COLO829 (cell line): ENCODE results near the gene TSPAN18.

Experiments
- DNase-seq: peaks from one replicate; pipeline ENCODE4 v3.0.0; 2012; ENCODE audit warnings: low spot score

TSPAN18 gene

GRCh38 chr11:44823006-44823405 lies 96.2 kb downstream of the TSPAN18 start:
- DNase-seq: no peak

- no peak for DNase-seq
These were observed 97.1 kb downstream of the TSPAN18 start for GRCh38 chr11:44823868-44824267.

- DNase-seq: no peak
These were observed 97.5 kb downstream of the TSPAN18 start for GRCh38 chr11:44824300-44824704.

- DNase-seq: no peak
These were observed 98.5 kb downstream of the TSPAN18 start for GRCh38 chr11:44825058-44825785.

- DNase-seq: no peak
These were observed 100.3 kb downstream of the TSPAN18 start for GRCh38 chr11:44826922-44827643.

DNA sequence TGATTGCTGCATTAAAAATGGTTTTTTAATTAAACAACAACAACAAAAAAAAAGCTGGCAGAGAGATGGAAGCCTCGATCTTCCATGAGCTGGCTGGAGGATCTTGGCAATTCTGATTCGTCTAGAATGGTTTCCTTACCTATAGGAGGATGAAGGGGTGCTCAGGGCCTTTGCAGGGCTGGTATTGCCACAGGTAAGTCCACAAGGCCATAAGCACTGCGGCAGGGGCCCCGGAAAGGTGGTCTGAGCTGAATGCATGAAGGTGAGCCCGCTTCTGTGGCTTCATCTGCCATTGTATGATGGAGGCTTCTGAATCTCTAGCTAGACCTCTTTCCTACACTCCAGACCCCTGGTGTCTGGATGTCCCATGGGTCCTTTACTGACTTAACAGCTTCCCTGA lies 101.5 kb downstream of the TSPAN18 start:
- no peak for DNase-seq

DNA sequence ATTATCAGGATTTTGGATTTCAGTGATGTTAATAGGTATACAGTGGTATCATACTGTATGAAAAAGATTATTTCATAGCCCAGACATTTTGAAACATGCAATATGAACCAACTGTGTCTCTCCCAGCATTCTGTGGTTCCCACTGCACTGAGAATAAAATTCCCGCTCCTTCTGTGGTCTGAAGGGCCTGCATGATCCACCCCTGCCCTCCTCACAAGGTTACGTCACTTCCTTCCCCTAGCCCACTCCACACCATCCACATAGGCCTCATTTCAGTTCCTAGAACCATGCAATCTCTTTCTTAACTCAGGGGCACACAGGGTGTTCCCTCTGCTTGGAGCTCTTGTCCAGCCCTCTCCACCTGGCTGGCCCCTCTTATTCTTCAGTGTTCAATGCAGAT lies 103.1 kb downstream of the TSPAN18 start:
- no peak for DNase-seq

GRCh38 chr11:44831605-44832394 lies 105.0 kb downstream of the TSPAN18 start:
- no peak for DNase-seq

GRCh38 chr11:44832452-44832851 lies 105.7 kb downstream of the TSPAN18 start:
- no peak for DNase-seq

DNA sequence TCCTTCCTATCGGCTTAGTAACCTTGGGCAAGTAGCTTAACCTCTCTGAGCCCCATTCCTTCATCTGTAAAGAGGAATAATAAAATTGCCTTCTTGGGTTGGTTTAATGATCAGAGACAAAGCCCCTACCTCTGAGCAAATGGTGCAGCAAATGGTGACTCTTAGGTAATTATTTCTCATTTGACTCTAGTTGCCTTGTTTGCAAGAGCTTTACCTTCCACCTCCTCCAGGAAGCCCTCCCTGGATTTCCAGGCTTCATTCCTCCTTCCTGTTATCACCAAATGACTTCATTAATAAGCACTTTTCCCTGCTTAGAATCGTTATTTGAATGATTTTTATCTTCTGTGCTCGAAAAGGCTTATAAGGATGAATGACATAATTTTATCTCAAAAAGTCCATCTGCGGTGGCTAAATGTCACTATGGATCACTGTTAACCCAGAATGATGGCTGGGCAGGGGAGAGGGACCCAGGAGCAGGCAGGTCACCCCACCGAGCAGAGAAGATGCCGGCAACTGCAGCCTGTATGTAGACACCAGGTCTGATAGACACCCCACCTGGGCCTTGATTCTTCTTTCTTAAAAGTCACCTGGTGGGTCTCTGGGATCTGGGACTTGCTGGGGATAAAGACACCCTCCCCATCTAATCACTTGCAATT lies 106.6 kb downstream of the TSPAN18 start:
- no peak for DNase-seq

DNA sequence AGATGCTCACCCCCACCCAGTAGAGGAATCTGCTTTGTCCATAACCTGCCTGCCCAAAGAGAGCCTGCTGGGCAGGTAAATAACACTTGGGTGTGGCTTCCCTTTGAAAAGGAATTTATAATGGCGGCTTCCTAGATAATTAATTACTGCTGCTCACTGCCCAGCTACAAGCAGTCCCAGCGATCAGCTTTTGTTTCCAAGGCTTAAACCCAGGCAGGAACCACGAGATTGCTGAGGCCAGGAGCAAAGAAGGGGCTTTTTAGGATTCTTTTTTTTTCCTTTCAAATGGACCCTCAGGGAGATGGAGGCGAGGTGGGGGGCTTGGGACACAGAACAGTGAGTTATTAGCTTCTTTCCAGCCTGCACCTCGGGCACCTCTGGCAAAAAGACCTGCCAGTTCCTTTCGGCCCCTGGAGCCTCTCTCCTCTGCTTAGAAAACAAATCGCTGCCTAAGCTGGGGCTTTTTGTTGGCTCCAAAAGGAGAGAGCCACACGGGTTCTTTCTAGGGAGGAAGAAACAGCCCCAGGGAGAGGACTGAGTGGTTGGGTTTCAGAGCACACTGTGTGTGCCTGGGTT lies 107.2 kb downstream of the TSPAN18 start:
- no peak for DNase-seq

DNA sequence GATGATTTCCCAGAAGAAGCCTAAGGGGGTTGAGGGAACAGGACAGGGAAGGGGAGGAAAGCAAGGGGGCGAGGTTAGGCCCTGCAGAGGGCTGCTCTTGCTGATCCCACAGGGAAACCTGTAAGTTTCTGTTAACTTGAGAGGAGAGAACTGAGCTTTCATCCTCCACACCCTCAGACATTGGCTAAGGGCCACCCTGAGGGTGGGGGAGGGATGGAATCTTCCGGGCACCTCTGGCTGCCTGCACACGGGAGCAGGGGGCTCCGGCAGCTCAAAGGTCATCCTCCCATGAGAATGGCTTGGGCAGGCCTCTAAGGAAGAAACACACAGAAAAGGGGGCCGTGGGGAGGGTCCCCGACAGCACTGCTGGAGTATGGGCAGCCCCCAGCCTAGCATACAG lies 108.1 kb downstream of the TSPAN18 start:
- no peak for DNase-seq

- no peak for DNase-seq
These were observed 108.5 kb downstream of the TSPAN18 start for GRCh38 chr11:44835296-44835695.

GRCh38 chr11:44835938-44836337 lies 109.2 kb downstream of the TSPAN18 start:
- no peak for DNase-seq

DNA sequence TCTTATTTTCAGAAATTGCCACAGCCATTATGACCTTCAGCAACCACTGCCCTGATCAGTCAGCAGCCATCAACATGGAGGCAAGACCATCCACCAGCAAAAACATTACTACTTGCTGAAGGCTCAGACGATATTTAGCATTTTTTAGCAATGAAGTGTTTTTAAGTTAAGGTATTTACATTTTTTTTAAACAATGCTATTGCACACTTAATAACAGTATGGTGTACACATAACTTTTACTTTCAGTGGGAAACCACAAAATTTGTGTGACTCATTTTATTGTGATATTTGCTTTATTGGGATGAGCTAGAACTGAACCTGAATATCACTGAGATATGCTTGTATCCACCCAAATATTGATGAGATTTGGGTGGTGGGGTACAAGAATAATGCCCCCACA lies 110.9 kb downstream of the TSPAN18 start:
- no peak for DNase-seq

GRCh38 chr11:44839458-44840084 lies 112.8 kb downstream of the TSPAN18 start:
- DNase-seq: no peak

DNA sequence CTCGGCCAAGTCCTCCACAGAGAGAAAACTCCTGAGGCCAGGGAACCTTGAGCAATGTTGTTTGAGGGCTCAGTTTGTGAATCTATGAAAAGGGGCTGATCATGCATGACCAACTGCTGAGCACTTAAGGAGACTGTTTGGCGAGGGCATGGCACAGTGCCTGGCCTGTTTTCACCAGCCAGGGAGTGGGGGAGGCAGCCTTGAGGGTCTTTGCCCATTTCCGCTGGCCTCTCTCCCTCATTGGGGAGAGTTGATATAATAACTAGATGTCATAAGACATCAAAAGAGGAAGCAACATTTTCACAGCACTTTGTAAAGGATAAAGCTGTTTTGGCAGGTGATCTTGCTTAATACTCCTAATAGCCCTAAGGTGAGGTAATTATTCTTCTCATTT lies 113.3 kb downstream of the TSPAN18 start:
- DNase-seq: no peak

DNA sequence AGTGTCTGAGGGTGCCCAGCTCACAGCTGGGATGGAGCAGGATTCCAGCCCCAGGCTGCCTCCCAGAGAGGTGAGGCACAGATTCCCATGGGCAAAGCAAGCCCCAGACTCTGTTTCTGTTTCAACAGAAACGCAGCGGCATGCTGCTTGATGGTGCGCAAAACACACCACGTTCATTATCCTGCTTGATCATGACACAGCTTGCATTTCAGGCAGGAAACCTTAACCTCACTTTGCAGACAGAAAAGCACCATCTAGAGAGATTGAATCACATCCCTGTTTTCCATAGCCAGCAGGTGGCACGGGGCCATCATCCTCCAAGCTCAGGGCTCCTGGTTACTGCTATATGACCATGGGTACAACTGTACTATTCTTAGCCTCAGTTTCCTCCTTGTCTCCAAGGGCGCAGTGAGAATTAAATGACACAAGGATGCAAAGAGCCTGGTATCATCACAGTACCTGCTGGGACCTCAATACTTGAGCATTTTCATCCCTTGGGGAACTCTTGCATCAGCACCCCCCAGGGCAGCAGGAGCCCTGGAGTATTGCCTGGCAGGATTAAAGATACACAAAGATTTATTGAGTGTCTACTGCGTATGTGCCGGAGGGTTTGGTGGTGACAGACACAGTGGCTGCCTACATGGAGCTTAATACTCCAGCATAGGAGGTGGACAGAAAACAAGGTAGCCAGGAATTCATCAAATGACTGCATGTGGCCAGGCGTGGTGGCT lies 113.9 kb downstream of the TSPAN18 start:
- no peak for DNase-seq

DNA sequence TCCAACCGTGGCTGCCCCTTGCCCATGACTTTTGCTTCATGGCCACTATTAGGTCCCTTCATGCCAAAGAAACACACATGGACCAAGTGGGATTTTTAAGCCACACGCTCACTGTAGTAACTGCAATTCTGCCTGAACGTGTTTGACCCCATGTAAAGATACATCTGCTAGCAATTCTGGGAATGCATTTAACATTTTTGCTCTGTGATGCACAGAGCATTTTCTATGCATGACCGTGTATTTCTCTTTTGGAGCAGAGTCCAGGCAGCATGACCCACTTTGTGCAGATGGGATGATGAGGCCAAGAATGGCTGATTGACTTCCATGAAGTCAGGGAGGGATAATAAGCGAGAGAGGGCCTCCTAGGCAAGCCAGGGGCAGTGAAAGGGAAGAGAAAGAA lies 115.5 kb downstream of the TSPAN18 start:
- DNase-seq: no peak

DNA sequence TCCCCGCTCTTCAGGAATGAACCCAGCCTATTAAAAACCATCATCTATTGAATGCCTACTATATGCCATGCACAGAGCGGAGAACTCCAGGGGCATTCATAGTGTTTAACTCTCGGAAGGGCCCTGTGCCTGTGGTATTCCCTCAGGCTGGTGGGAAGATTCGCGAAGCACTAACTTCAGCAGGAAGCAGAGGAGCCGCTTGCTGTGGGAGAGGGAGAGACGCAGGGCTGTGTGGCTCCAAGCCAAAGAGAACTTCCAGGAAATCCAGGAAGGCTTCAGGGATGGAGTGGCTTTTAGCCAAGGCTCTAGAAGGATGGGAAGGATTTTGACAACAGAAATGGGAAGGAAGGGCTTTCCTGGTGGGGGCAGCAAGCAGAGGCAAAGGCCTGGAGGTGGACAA lies 120.1 kb downstream of the TSPAN18 start:
- no peak for DNase-seq

GRCh38 chr11:44847316-44847715 lies 120.6 kb downstream of the TSPAN18 start:
- DNase-seq: no peak
